ENCODE measurements around the gene KLHL25. TPM values are rescaled to one million over a fixed set of nuclear protein-coding genes. Genes with fewer than 3 reads are reported as not detected.

The KLHL25 gene
- total RNA-seq, 1 experiment from 2014 or later, result 4.6 TPM

GRCh38 chr15:85749261-85750151, 45.2 kb downstream of the KLHL25 start:
- no peak for DNase-seq (ENCODE audit: low read depth)

- DNase-seq (ENCODE audit: low read depth), result no peak
These were observed 46.0 kb downstream of the KLHL25 start for GRCh38 chr15:85748729-85749128.

GRCh38 chr15:85748176-85748575, 46.5 kb downstream of the KLHL25 start:
- no peak for DNase-seq (ENCODE audit: low read depth)

- no peak for DNase-seq (ENCODE audit: low read depth)
These were observed 48.1 kb downstream of the KLHL25 start for GRCh38 chr15:85746641-85747040.

GRCh38 chr15:85745525-85746150, 49.1 kb downstream of the KLHL25 start:
- DNase-seq (ENCODE audit: low read depth), result no peak

- DNase-seq (ENCODE audit: low read depth), result no peak
These were observed 49.7 kb downstream of the KLHL25 start for GRCh38 chr15:85745023-85745422.

- no peak for DNase-seq (ENCODE audit: low read depth)
These were observed 50.1 kb downstream of the KLHL25 start for GRCh38 chr15:85744579-85744978.

GRCh38 chr15:85743392-85744055, 51.2 kb downstream of the KLHL25 start:
- no peak for DNase-seq (ENCODE audit: low read depth)

GRCh38 chr15:85742186-85742821, 52.4 kb downstream of the KLHL25 start:
- no peak for DNase-seq (ENCODE audit: low read depth)

GRCh38 chr15:85741662-85742061, 53.1 kb downstream of the KLHL25 start:
- DNase-seq (ENCODE audit: low read depth), result no peak

GRCh38 chr15:85741021-85741421, 53.7 kb downstream of the KLHL25 start:
- no peak for DNase-seq (ENCODE audit: low read depth)

GRCh38 chr15:85737061-85737460, 57.7 kb downstream of the KLHL25 start:
- no peak for DNase-seq (ENCODE audit: low read depth)

GRCh38 chr15:85733416-85733815, 61.3 kb downstream of the KLHL25 start:
- no peak for DNase-seq (ENCODE audit: low read depth)

GRCh38 chr15:85730001-85730820, 64.5 kb downstream of the KLHL25 start:
- peak; percentile 69 for DNase-seq (ENCODE audit: low read depth)

- DNase-seq (ENCODE audit: low read depth), result no peak
These were observed 67.7 kb downstream of the KLHL25 start for GRCh38 chr15:85727068-85727467.

GRCh38 chr15:85726454-85726853, 68.3 kb downstream of the KLHL25 start:
- no peak for DNase-seq (ENCODE audit: low read depth)

GRCh38 chr15:85725564-85725963, 69.2 kb downstream of the KLHL25 start:
- no peak for DNase-seq (ENCODE audit: low read depth)

GRCh38 chr15:85725019-85725418, 69.7 kb downstream of the KLHL25 start:
- DNase-seq (ENCODE audit: low read depth), result no peak

- no peak for DNase-seq (ENCODE audit: low read depth)
These were observed 70.5 kb downstream of the KLHL25 start for GRCh38 chr15:85723960-85724945.

All from HT1080 (cell line).